ENCODE data around the gene ERICH3. TPM values are rescaled to one million over a fixed set of nuclear protein-coding genes. Genes with fewer than 3 reads are reported as not detected.
"Not testable (repeated sequence)": the region's sequence is repeated elsewhere in the genome, so short reads cannot be mapped to it uniquely, and the experiment has no call there.

ERICH3 gene
- total RNA-seq, 2 donors from 2014 or later: not detected

- peaks cover 9% of the 10 kb centered on the region for H3K4me1 Mint-ChIP-seq
- H3K36me3 Mint-ChIP-seq (ENCODE audit: low read depth): peaks cover 5% of the 10 kb centered on the region
- no peak for DNase-seq
- H3K27ac Mint-ChIP-seq: no peak overlapping the region
- no peak overlapping the region for H3K4me3 Mint-ChIP-seq
- H3K9me3 ChIP-seq (ENCODE audit: control insufficient read depth, low read length, poor library complexity, severe bottlenecking): no peaks in the 10 kb centered on the region
- no peak for ATAC-seq
- peaks cover 5% of the 10 kb centered on the region for H3K27me3 Mint-ChIP-seq
Observed at GRCh38 chr1:74693473-74693872, 19.9 kb upstream of the ERICH3 start.

GRCh38 chr1:74690909-74691308 is 17.3 kb upstream of the ERICH3 start:
- H3K27ac Mint-ChIP-seq: no peak overlapping the region
- ATAC-seq (no peak), DNase-seq (no peak)
- no peak overlapping the region for H3K4me3 Mint-ChIP-seq
- no peaks in the 10 kb centered on the region for H3K9me3 ChIP-seq (ENCODE audit: control insufficient read depth, low read length, poor library complexity, severe bottlenecking)
- H3K4me1 Mint-ChIP-seq: peaks cover 4% of the 10 kb centered on the region
- no peaks in the 10 kb centered on the region for H3K36me3 Mint-ChIP-seq (ENCODE audit: low read depth)
- peaks cover 5% of the 10 kb centered on the region for H3K27me3 Mint-ChIP-seq

DNA sequence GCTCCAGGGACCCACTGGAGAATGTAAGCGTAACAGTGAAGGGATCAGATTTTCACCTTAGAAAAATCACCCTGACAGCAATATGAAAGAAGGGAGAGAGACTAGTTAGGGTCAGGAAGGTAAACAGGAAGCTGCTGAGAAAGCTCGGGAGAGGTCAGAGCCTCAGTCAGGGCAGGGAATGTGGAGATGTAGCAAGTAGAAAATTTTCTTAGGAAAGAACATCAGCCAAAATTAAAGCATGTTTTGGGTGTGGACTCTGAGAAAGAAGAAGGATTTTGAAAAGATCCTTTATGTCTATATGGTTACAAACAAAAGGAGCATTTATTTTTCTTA is 16.7 kb upstream of the ERICH3 start:
- H3K9me3 ChIP-seq (ENCODE audit: control insufficient read depth, low read length, poor library complexity, severe bottlenecking): no peaks in the 10 kb centered on the region
- H3K4me3 Mint-ChIP-seq: no peak overlapping the region
- H3K27ac Mint-ChIP-seq: no peak overlapping the region
- H3K4me1 Mint-ChIP-seq: peaks cover 4% of the 10 kb centered on the region
- H3K36me3 Mint-ChIP-seq (ENCODE audit: low read depth): no peaks in the 10 kb centered on the region
- peaks cover 5% of the 10 kb centered on the region for H3K27me3 Mint-ChIP-seq
- no peak for DNase-seq
- no peak for ATAC-seq

GRCh38 chr1:74689621-74690363 is 16.2 kb upstream of the ERICH3 start:
- H3K9me3 ChIP-seq (ENCODE audit: control insufficient read depth, low read length, poor library complexity, severe bottlenecking): no peaks in the 10 kb centered on the region
- DNase-seq (peak in 1 of 3 donors; percentile 24), ATAC-seq (no peak)
- Mint-ChIP-seq H3K27me3 (peaks cover 5% of the 10 kb centered on the region), H3K4me3 (no peak overlapping the region), H3K36me3 (ENCODE audit: low read depth) (no peaks in the 10 kb centered on the region), H3K4me1 (peaks cover 4% of the 10 kb centered on the region), H3K27ac (no peak overlapping the region)

GRCh38 chr1:74686928-74687327 is 13.3 kb upstream of the ERICH3 start:
- Mint-ChIP-seq H3K4me1 (peaks cover 4% of the 10 kb centered on the region), H3K27me3 (peaks cover 5% of the 10 kb centered on the region), H3K27ac (no peak overlapping the region), H3K4me3 (no peak overlapping the region), H3K36me3 (ENCODE audit: low read depth) (peaks cover 2% of the 10 kb centered on the region)
- ATAC-seq: no peak
- no peaks in the 10 kb centered on the region for H3K9me3 ChIP-seq (ENCODE audit: control insufficient read depth, low read length, poor library complexity, severe bottlenecking)
- no peak for DNase-seq

- Mint-ChIP-seq H3K27me3 (peaks cover 1% of the 10 kb centered on the region), H3K36me3 (ENCODE audit: low read depth) (peaks cover 4% of the 10 kb centered on the region), H3K4me1 (no peaks in the 10 kb centered on the region), H3K27ac (no peak overlapping the region), H3K4me3 (no peak overlapping the region)
- DNase-seq (no peak), ATAC-seq (no peak)
- H3K9me3 ChIP-seq (ENCODE audit: control insufficient read depth, low read length, poor library complexity, severe bottlenecking): no peaks in the 10 kb centered on the region
Observed at GRCh38 chr1:74684301-74684700, 10.7 kb upstream of the ERICH3 start.

GRCh38 chr1:74683656-74684055 is 10.1 kb upstream of the ERICH3 start:
- no peaks in the 10 kb centered on the region for H3K9me3 ChIP-seq (ENCODE audit: control insufficient read depth, low read length, poor library complexity, severe bottlenecking)
- no peak overlapping the region for H3K4me3 Mint-ChIP-seq
- no peaks in the 10 kb centered on the region for H3K27me3 Mint-ChIP-seq
- DNase-seq (no peak), ATAC-seq (no peak)
- H3K4me1 Mint-ChIP-seq: no peaks in the 10 kb centered on the region
- H3K36me3 Mint-ChIP-seq (ENCODE audit: low read depth): peaks cover 4% of the 10 kb centered on the region
- no peak overlapping the region for H3K27ac Mint-ChIP-seq

DNA sequence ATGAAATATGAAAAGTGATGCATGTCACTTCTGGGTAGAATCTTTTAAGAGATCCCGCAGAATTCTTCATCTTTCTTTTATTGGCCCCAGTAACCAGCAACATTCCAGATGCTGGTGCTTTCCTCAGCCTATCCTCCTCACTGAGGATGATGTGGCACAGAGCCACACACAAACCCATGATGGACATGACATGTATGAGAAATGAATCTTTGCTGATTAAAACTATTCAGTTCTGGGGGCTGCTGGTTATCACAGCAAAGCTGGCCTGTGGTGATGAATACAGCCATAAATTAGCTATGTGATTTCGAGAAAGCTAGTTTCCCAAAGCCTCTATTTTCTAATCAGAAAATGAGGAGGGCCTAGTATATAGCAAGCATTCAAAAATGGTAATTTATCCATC is 8.3 kb upstream of the ERICH3 start:
- DNase-seq: no peak
- ATAC-seq: no peak
- Mint-ChIP-seq H3K27ac (no peak overlapping the region), H3K4me3 (no peak overlapping the region), H3K36me3 (ENCODE audit: low read depth) (peaks cover 4% of the 10 kb centered on the region), H3K27me3 (peaks cover 4% of the 10 kb centered on the region), H3K4me1 (no peaks in the 10 kb centered on the region)
- no peaks in the 10 kb centered on the region for H3K9me3 ChIP-seq (ENCODE audit: control insufficient read depth, low read length, poor library complexity, severe bottlenecking)

DNA sequence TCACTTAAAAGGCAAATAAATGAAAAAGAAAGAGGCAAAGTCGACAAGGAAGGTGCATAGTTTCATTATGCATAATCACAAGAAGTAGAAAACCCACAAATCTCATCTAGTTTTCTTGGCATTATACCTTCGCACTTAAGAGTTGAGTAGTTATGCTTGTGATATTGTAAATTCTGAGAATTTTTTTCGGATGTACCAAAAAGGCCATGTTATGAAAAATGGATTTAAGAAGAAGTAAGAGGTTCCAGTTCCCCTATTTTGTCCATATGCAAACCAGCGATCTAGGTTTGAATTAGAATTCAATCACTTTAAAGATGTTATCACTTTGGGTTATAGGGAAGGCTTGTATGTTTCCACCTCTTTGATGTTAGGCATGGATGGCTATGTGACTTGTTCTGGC is 7.9 kb upstream of the ERICH3 start:
- no peak overlapping the region for H3K27ac Mint-ChIP-seq
- no peaks in the 10 kb centered on the region for H3K4me1 Mint-ChIP-seq
- H3K27me3 Mint-ChIP-seq: peaks cover 5% of the 10 kb centered on the region
- no peak overlapping the region for H3K4me3 Mint-ChIP-seq
- no peaks in the 10 kb centered on the region for H3K9me3 ChIP-seq (ENCODE audit: control insufficient read depth, low read length, poor library complexity, severe bottlenecking)
- peaks cover 4% of the 10 kb centered on the region for H3K36me3 Mint-ChIP-seq (ENCODE audit: low read depth)
- ATAC-seq (no peak), DNase-seq (no peak)

GRCh38 chr1:74681001-74681400 is 7.4 kb upstream of the ERICH3 start:
- Mint-ChIP-seq H3K27ac (no peak overlapping the region), H3K36me3 (ENCODE audit: low read depth) (peaks cover 4% of the 10 kb centered on the region), H3K4me3 (no peak overlapping the region), H3K4me1 (no peaks in the 10 kb centered on the region), H3K27me3 (peaks cover 6% of the 10 kb centered on the region)
- ATAC-seq: no peak
- H3K9me3 ChIP-seq (ENCODE audit: control insufficient read depth, low read length, poor library complexity, severe bottlenecking): no peaks in the 10 kb centered on the region
- DNase-seq: no peak

DNA sequence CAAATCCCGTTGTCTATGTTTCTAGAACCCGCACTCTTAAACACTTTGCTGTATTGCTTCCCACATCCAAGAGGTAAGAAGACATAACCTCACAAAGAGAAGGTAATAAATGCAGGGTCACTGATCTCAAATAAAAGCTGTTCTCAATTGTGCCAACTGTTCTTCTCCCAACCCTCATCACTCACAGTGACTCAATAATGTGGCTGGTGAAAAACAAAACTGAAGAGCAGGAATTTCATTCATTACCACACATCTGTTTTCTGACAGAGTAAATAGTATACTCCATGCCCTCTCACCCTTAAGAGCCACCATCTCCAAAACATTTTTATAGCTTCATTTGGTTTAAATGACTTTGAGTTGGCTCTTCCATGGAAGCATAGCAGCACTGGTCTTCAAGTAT is 6.2 kb upstream of the ERICH3 start:
- no peak overlapping the region for H3K4me3 Mint-ChIP-seq
- peaks cover 4% of the 10 kb centered on the region for H3K36me3 Mint-ChIP-seq (ENCODE audit: low read depth)
- no peaks in the 10 kb centered on the region for H3K4me1 Mint-ChIP-seq
- peaks cover 17% of the 10 kb centered on the region for H3K27me3 Mint-ChIP-seq
- no peak for ATAC-seq
- no peak overlapping the region for H3K27ac Mint-ChIP-seq
- H3K9me3 ChIP-seq (ENCODE audit: control insufficient read depth, low read length, poor library complexity, severe bottlenecking): no peaks in the 10 kb centered on the region
- no peak for DNase-seq

GRCh38 chr1:74677926-74678325 is 4.3 kb upstream of the ERICH3 start:
- Mint-ChIP-seq H3K27me3 (peaks cover 33% of the 10 kb centered on the region), H3K36me3 (ENCODE audit: low read depth) (peaks cover 3% of the 10 kb centered on the region), H3K27ac (no peak overlapping the region), H3K4me3 (no peak overlapping the region), H3K4me1 (peaks cover 4% of the 10 kb centered on the region)
- no peak for ATAC-seq
- no peak for DNase-seq
- H3K9me3 ChIP-seq (ENCODE audit: control insufficient read depth, low read length, poor library complexity, severe bottlenecking): no peaks in the 10 kb centered on the region

DNA sequence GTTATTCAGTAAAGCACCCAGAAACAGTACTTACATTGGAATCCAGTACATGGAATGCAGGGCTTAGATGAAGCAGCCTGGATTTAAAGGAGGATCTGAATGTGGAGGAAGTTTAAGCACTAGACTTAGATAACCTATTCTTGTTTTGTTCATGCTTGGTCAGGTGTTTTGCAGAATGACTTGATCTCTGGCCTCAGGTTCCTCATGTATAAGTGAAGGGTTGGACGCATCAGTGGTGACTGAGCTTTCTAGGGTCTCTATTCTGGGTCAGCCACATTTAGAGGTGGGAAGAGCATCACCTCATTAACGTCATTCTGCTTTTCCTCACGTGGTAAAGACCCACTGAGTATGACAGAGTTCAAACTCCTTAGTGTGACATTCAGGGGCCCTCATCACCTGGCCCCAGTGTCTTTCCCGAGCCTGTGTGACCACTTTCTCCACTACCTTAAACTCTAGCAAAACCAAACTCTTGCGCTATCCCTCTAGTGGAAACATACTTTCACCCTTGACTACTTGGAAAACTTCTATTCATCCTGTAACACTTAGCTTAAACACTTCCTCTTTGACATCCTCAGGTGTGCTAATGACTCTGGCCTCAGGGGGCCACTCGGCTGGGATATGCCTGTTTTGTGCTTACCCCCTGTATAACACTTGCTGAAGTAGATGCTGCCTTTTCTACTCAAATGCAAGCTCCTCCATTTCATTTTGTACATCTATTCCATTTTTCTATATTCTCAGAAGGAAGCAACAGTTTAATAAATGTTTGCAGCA is 871 bp upstream of the ERICH3 start:
- H3K27ac Mint-ChIP-seq: no peak overlapping the region
- no peak for ATAC-seq
- no peaks in the 10 kb centered on the region for H3K9me3 ChIP-seq (ENCODE audit: control insufficient read depth, low read length, poor library complexity, severe bottlenecking)
- H3K4me3 Mint-ChIP-seq: no peak overlapping the region
- H3K27me3 Mint-ChIP-seq: peaks cover 39% of the 10 kb centered on the region
- H3K36me3 Mint-ChIP-seq (ENCODE audit: low read depth): no peaks in the 10 kb centered on the region
- H3K4me1 Mint-ChIP-seq: peaks cover 4% of the 10 kb centered on the region
- no peak for DNase-seq

GRCh38 chr1:74670866-74671265 is 2.7 kb downstream of the ERICH3 start:
- H3K4me3 Mint-ChIP-seq; H3K4me1 Mint-ChIP-seq; H3K36me3 Mint-ChIP-seq (ENCODE audit: low read depth); DNase-seq; H3K27ac Mint-ChIP-seq; ATAC-seq; H3K9me3 ChIP-seq (ENCODE audit: control insufficient read depth, low read length, poor library complexity, severe bottlenecking): not testable (repeated sequence)
- H3K27me3 Mint-ChIP-seq: peaks cover 43% of the 10 kb centered on the region
